ENCODE measurements around the gene CCDC81.
"Not testable (repeated sequence)": the region's sequence is repeated elsewhere in the genome, so short reads cannot be mapped to it uniquely, and the experiment has no call there.

The CCDC81 gene

GRCh38 chr11:86390487-86390886, 15.8 kb downstream of the CCDC81 start:
- no peak for DNase-seq

- no peak for DNase-seq
These were observed 20.4 kb downstream of the CCDC81 start for GRCh38 chr11:86395061-86395551.

GRCh38 chr11:86396396-86396795, 21.7 kb downstream of the CCDC81 start:
- no peak for DNase-seq

- no peak for DNase-seq
These were observed 22.7 kb downstream of the CCDC81 start for GRCh38 chr11:86397351-86397750.

- DNase-seq: no peak
These were observed 23.4 kb downstream of the CCDC81 start for GRCh38 chr11:86398106-86398505.

GRCh38 chr11:86403458-86403857, 28.8 kb downstream of the CCDC81 start:
- no peak for DNase-seq

- DNase-seq: no peak
These were observed 34.2 kb downstream of the CCDC81 start for GRCh38 chr11:86408845-86409244.

GRCh38 chr11:86414032-86414431, 39.3 kb downstream of the CCDC81 start:
- no peak for DNase-seq

- no peak for DNase-seq
These were observed 40.3 kb downstream of the CCDC81 start for GRCh38 chr11:86415026-86415425.

GRCh38 chr11:86416494-86416893, 41.8 kb downstream of the CCDC81 start:
- DNase-seq: no peak

- not testable (repeated sequence) for DNase-seq
These were observed 42.3 kb downstream of the CCDC81 start for GRCh38 chr11:86416951-86417350.

- no peak for DNase-seq
These were observed 43.4 kb downstream of the CCDC81 start for GRCh38 chr11:86418106-86418505.

- no peak for DNase-seq
These were observed 43.8 kb downstream of the CCDC81 start for GRCh38 chr11:86418513-86418912.

GRCh38 chr11:86418917-86419316, 44.2 kb downstream of the CCDC81 start:
- DNase-seq: no peak

GRCh38 chr11:86421946-86422345, 47.3 kb downstream of the CCDC81 start:
- no peak for DNase-seq

- no peak for DNase-seq
These were observed 47.7 kb downstream of the CCDC81 start for GRCh38 chr11:86422371-86422770.

GRCh38 chr11:86423488-86423887, 48.8 kb downstream of the CCDC81 start:
- DNase-seq: not testable (repeated sequence)

GRCh38 chr11:86427441-86427840, 52.8 kb downstream of the CCDC81 start:
- DNase-seq: no peak

GRCh38 chr11:86431258-86431657, 56.6 kb downstream of the CCDC81 start:
- DNase-seq: no peak

GRCh38 chr11:86433361-86434095, 58.8 kb downstream of the CCDC81 start:
- not testable (repeated sequence) for DNase-seq

GRCh38 chr11:86435711-86436110, 61.0 kb downstream of the CCDC81 start:
- no peak for DNase-seq

GRCh38 chr11:86438685-86439084, 64.0 kb downstream of the CCDC81 start:
- no peak for DNase-seq

- DNase-seq: no peak
These were observed 65.6 kb downstream of the CCDC81 start for GRCh38 chr11:86440305-86440716.

GRCh38 chr11:86440843-86441242, 66.2 kb downstream of the CCDC81 start:
- DNase-seq: no peak

- no peak for DNase-seq
These were observed 67.7 kb downstream of the CCDC81 start for GRCh38 chr11:86442420-86442819.
